WTC11 (cell line): ENCODE results near the gene TMTC1. TPM values are rescaled to one million over a fixed set of nuclear protein-coding genes. Genes with fewer than 3 reads are reported as not detected.

Experiments
- ATAC-seq: fragments of 200-7000 bp; cut with Tn5 transposase; 2 replicates; pipeline ENCODE4 v1.10.0; 2021; ENCODE audit warnings: mild to moderate bottlenecking, moderate library complexity
- CTCF ChIA-PET: fragments of 300-600 bp; sonication (Branson Sonifier 250); formaldehyde crosslinking; loops from one replicate; lab custom pipeline; 2021; ENCODE audit warnings: antibody characterized with exemption; lab: Charles Lee
- POLR2A ChIA-PET: fragments of 350-600 bp; sonication (Branson Sonifier 250); formaldehyde crosslinking; loops from one replicate; lab custom pipeline; 2021; ENCODE audit warnings: antibody characterized with exemption; lab: Charles Lee
- DNase-seq: peaks from one replicate; pipeline ENCODE4 v3.0.0; 2021; ENCODE audit warnings: low spot score
- H3K27ac Mint-ChIP-seq: 2 replicates; pipeline ENCODE4 v1.8.0; 2021; ENCODE audit warnings: mixed read lengths
- H3K27me3 Mint-ChIP-seq: 2 replicates; pipeline ENCODE4 v1.8.0; 2021; ENCODE audit warnings: low read depth, mild to moderate bottlenecking, moderate library complexity, mixed read lengths
- H3K36me3 Mint-ChIP-seq: 2 replicates; pipeline ENCODE4 v1.8.0; 2021; ENCODE audit warnings: mixed read lengths
- H3K4me1 Mint-ChIP-seq: 2 replicates; pipeline ENCODE4 v1.8.0; 2022; ENCODE audit warnings: mixed read lengths
- H3K4me3 Mint-ChIP-seq: 2 replicates; pipeline ENCODE4 v1.8.0; 2021; ENCODE audit warnings: mild to moderate bottlenecking, moderate library complexity, mixed read lengths
- H3K9me3 Mint-ChIP-seq: 2 replicates; pipeline ENCODE4 v1.8.0; 2021; ENCODE audit warnings: mixed read lengths
- FOXJ3 ChIP-seq: sonication (generic); formaldehyde crosslinking; IDR thresholded peaks from 2 replicates; pipeline ENCODE4 v1.9.0; 2021; ENCODE audit warnings: missing genetic modification reagents, mild to moderate bottlenecking, borderline replicate concordance
- FOXP1 ChIP-seq: sonication (generic); formaldehyde crosslinking; IDR thresholded peaks from 2 replicates; pipeline ENCODE4 v1.8.0; 2022; ENCODE audit warnings: missing genetic modification reagents, mild to moderate bottlenecking, moderate library complexity, borderline replicate concordance
- KAT7 ChIP-seq: sonication (generic); formaldehyde crosslinking; IDR thresholded peaks from 2 replicates; pipeline ENCODE4 v1.8.1; 2023; ENCODE audit warnings: missing genetic modification reagents, mild to moderate bottlenecking, borderline replicate concordance
- NFATC4 ChIP-seq: fragments of 250-450 bp; sonication (Bioruptor Pico); IDR thresholded peaks from 2 replicates; pipeline ENCODE4 v1.9.0; 2021; ENCODE audit warnings: mild to moderate bottlenecking
- NFE2L1 ChIP-seq: sonication (generic); formaldehyde crosslinking; IDR thresholded peaks from 2 replicates; pipeline ENCODE4 v1.8.1; 2023; ENCODE audit warnings: missing genetic modification reagents
- NR1H2 ChIP-seq: sonication (generic); formaldehyde crosslinking; IDR thresholded peaks from 2 replicates; pipeline ENCODE4 v1.9.0; 2021; ENCODE audit warnings: mild to moderate bottlenecking, moderate library complexity, missing genetic modification reagents
- ZBTB21 ChIP-seq: sonication (generic); formaldehyde crosslinking; IDR thresholded peaks from 2 replicates; pipeline ENCODE4 v1.8.1; 2023; ENCODE audit warnings: mild to moderate bottlenecking, missing genetic modification reagents, borderline replicate concordance
- ZNF121 ChIP-seq: sonication (generic); formaldehyde crosslinking; IDR thresholded peaks from 2 replicates; pipeline ENCODE4 v1.8.0; 2023; ENCODE audit warnings: missing genetic modification reagents
- ZNF232 ChIP-seq: sonication (generic); formaldehyde crosslinking; IDR thresholded peaks from 2 replicates; pipeline ENCODE4 v1.8.0; 2022; ENCODE audit warnings: mild to moderate bottlenecking, missing genetic modification reagents
- ZNF263 ChIP-seq: sonication (generic); formaldehyde crosslinking; IDR thresholded peaks from 2 replicates; pipeline ENCODE4 v1.8.1; 2022; ENCODE audit warnings: low read depth, mild to moderate bottlenecking, moderate library complexity, missing genetic modification reagents
- ZNF317 ChIP-seq: sonication (generic); formaldehyde crosslinking; IDR thresholded peaks from 2 replicates; pipeline ENCODE4 v1.8.1; 2023; ENCODE audit warnings: low read depth, mild to moderate bottlenecking, moderate library complexity, missing genetic modification reagents, borderline replicate concordance
- ZNF423 ChIP-seq: fragments of 250-450 bp; sonication (Bioruptor Pico); IDR thresholded peaks from 2 replicates; pipeline ENCODE4 v2.1.2; 2022; ENCODE audit warnings: mild to moderate bottlenecking, moderate library complexity
- total RNA-seq: library from RNA; stranded (reverse); gene quantifications from 3 replicates; pipeline ENCODE4 v1.2.3, GENCODE V29; 2021
- TF ChIP-seq, protein P1 (sequence below): sonication (generic); formaldehyde crosslinking; IDR thresholded peaks from 2 replicates; pipeline ENCODE4 v1.8.1; 2023; ENCODE audit warnings: mild to moderate bottlenecking, missing genetic modification reagents, moderate library complexity
- TF ChIP-seq, protein P2 (sequence below): sonication (generic); formaldehyde crosslinking; IDR thresholded peaks from 2 replicates; pipeline ENCODE4 v1.8.1; 2023; ENCODE audit warnings: mild to moderate bottlenecking, missing genetic modification reagents, borderline replicate concordance
- TF ChIP-seq, protein P3 (sequence below): sonication (generic); formaldehyde crosslinking; IDR thresholded peaks from 2 replicates; pipeline ENCODE4 v1.8.1; 2022; ENCODE audit warnings: mild to moderate bottlenecking, missing genetic modification reagents, moderate library complexity, borderline replicate concordance
- TF ChIP-seq, protein P4 (sequence below): sonication (generic); formaldehyde crosslinking; conservative IDR thresholded peaks from 2 replicates; pipeline ENCODE4 v1.8.1; 2023; ENCODE audit warnings: mild to moderate bottlenecking, low read depth, missing genetic modification reagents, moderate library complexity
- TF ChIP-seq, protein P5 (sequence below): sonication (generic); formaldehyde crosslinking; IDR thresholded peaks from 2 replicates; pipeline ENCODE4 v1.8.1; 2023; ENCODE audit warnings: mild to moderate bottlenecking, missing genetic modification reagents
- TF ChIP-seq, protein P6 (sequence below): sonication (generic); formaldehyde crosslinking; IDR thresholded peaks from 2 replicates; pipeline ENCODE4 v1.8.1; 2023; ENCODE audit warnings: mild to moderate bottlenecking, missing genetic modification reagents
- TF ChIP-seq, protein P7 (sequence below): fragments of 250-450 bp; sonication (Bioruptor Pico); IDR thresholded peaks from 2 replicates; pipeline ENCODE4 v2.1.2; 2022; ENCODE audit warnings: mild to moderate bottlenecking, moderate library complexity

The TMTC1 gene
- total RNA-seq, 1 experiment from 2014 or later = 17.3 TPM

DNA sequence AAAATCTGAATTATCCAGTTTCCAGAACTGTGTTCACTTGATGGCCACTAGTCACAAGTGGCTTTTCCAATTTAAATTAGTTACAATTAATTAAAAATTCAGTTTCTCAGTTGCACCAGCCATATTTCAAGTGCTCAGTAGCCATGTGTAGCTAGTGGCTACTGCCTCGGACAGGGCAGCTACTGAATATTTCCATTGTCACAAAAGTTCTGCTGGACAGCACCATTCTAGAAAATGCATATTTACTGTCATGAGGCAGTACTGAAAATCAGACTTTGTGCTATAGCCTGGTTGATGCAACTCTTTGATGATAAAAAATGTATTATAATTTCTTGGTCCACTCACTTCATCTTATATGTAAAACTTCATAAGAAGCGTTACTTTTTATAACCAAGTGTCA, 274.8 kb downstream of the TMTC1 start (continued):
- TF ChIP-seq, protein P1, sequence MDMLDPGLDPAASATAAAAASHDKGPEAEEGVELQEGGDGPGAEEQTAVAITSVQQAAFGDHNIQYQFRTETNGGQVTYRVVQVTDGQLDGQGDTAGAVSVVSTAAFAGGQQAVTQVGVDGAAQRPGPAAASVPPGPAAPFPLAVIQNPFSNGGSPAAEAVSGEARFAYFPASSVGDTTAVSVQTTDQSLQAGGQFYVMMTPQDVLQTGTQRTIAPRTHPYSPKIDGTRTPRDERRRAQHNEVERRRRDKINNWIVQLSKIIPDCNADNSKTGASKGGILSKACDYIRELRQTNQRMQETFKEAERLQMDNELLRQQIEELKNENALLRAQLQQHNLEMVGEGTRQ (CRISPR knock-in tag) = no peak
- TF ChIP-seq ZNF232 (CRISPR knock-in tag) = no peak

DNA sequence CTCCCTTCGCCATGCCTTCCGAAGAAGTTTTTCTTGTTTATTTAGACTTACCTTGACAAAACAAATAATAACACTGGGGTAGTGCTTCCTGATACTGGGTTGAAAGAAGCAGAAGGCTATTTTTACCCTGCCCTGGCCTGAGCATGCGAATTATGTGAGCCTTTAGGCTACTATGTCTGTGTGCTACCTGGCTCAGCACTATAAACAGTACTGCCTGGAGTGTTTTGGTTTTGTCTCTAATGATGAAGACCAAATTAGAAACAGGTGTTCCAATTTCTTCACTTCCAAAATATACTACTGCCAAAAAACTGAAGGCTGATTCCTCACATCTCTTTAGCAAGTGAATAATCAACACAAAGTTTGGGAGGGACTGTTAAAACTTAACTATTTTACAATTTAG, 278.6 kb downstream of the TMTC1 start:
- POLR2A ChIA-PET = no interaction called here
- Mint-ChIP-seq H3K27ac (no peak overlapping the region), H3K4me1 (peaks cover 4% of the 10 kb centered on the region), H3K27me3 (no peaks in the 10 kb centered on the region), H3K36me3 (no peaks in the 10 kb centered on the region), H3K9me3 (no peaks in the 10 kb centered on the region), H3K4me3 (no peak overlapping the region)
- TF ChIP-seq, protein P2, sequence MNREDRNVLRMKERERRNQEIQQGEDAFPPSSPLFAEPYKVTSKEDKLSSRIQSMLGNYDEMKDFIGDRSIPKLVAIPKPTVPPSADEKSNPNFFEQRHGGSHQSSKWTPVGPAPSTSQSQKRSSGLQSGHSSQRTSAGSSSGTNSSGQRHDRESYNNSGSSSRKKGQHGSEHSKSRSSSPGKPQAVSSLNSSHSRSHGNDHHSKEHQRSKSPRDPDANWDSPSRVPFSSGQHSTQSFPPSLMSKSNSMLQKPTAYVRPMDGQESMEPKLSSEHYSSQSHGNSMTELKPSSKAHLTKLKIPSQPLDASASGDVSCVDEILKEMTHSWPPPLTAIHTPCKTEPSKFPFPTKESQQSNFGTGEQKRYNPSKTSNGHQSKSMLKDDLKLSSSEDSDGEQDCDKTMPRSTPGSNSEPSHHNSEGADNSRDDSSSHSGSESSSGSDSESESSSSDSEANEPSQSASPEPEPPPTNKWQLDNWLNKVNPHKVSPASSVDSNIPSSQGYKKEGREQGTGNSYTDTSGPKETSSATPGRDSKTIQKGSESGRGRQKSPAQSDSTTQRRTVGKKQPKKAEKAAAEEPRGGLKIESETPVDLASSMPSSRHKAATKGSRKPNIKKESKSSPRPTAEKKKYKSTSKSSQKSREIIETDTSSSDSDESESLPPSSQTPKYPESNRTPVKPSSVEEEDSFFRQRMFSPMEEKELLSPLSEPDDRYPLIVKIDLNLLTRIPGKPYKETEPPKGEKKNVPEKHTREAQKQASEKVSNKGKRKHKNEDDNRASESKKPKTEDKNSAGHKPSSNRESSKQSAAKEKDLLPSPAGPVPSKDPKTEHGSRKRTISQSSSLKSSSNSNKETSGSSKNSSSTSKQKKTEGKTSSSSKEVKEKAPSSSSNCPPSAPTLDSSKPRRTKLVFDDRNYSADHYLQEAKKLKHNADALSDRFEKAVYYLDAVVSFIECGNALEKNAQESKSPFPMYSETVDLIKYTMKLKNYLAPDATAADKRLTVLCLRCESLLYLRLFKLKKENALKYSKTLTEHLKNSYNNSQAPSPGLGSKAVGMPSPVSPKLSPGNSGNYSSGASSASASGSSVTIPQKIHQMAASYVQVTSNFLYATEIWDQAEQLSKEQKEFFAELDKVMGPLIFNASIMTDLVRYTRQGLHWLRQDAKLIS (CRISPR knock-in tag) = no peak
- TF ChIP-seq ZNF317 (CRISPR knock-in tag) (no peak), ZBTB21 (CRISPR knock-in tag) (no peak), NFE2L1 (CRISPR knock-in tag) (no peak), NR1H2 (CRISPR knock-in tag) (no peak), KAT7 (no peak)
- TF ChIP-seq, protein P3, sequence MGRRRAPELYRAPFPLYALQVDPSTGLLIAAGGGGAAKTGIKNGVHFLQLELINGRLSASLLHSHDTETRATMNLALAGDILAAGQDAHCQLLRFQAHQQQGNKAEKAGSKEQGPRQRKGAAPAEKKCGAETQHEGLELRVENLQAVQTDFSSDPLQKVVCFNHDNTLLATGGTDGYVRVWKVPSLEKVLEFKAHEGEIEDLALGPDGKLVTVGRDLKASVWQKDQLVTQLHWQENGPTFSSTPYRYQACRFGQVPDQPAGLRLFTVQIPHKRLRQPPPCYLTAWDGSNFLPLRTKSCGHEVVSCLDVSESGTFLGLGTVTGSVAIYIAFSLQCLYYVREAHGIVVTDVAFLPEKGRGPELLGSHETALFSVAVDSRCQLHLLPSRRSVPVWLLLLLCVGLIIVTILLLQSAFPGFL (CRISPR knock-in tag) = no peak
- ATAC-seq (no peak), DNase-seq (no peak)
- CTCF ChIA-PET = no interaction called here

DNA sequence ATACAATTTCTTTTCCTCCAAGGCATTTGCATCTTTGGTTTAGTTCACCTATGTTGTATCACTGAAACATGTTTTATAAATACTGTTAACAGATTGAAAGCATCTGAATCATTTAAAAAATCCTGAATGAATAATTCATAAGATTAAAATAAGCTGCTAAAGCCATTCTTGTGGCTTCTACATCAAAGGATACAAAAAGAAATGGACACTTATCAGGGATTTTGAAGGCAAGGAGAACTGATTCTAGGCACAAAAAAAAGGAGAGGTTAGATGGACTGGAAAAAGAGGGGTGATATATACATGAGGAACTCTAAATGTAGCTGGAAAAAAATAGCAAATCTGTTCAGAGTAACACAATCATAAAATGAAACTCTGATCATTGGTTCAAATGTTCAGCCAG, 280.5 kb downstream of the TMTC1 start:
- DNase-seq (no peak), ATAC-seq (no peak)
- ChIA-PET POLR2A (no interaction called here), CTCF (no interaction called here)
- Mint-ChIP-seq H3K4me1 (peaks cover 4% of the 10 kb centered on the region), H3K36me3 (no peaks in the 10 kb centered on the region), H3K27ac (no peak overlapping the region), H3K9me3 (no peaks in the 10 kb centered on the region), H3K27me3 (no peaks in the 10 kb centered on the region), H3K4me3 (no peak overlapping the region)
- no peak for TF ChIP-seq ZNF121 (CRISPR knock-in tag)
- no peak for TF ChIP-seq FOXP1
- TF ChIP-seq ZNF423 (CRISPR knock-in tag) = no peak
- no peak for TF ChIP-seq NFATC4
- TF ChIP-seq, protein P4, sequence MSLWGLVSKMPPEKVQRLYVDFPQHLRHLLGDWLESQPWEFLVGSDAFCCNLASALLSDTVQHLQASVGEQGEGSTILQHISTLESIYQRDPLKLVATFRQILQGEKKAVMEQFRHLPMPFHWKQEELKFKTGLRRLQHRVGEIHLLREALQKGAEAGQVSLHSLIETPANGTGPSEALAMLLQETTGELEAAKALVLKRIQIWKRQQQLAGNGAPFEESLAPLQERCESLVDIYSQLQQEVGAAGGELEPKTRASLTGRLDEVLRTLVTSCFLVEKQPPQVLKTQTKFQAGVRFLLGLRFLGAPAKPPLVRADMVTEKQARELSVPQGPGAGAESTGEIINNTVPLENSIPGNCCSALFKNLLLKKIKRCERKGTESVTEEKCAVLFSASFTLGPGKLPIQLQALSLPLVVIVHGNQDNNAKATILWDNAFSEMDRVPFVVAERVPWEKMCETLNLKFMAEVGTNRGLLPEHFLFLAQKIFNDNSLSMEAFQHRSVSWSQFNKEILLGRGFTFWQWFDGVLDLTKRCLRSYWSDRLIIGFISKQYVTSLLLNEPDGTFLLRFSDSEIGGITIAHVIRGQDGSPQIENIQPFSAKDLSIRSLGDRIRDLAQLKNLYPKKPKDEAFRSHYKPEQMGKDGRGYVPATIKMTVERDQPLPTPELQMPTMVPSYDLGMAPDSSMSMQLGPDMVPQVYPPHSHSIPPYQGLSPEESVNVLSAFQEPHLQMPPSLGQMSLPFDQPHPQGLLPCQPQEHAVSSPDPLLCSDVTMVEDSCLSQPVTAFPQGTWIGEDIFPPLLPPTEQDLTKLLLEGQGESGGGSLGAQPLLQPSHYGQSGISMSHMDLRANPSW (CRISPR knock-in tag) = no peak
- TF ChIP-seq, protein P5, sequence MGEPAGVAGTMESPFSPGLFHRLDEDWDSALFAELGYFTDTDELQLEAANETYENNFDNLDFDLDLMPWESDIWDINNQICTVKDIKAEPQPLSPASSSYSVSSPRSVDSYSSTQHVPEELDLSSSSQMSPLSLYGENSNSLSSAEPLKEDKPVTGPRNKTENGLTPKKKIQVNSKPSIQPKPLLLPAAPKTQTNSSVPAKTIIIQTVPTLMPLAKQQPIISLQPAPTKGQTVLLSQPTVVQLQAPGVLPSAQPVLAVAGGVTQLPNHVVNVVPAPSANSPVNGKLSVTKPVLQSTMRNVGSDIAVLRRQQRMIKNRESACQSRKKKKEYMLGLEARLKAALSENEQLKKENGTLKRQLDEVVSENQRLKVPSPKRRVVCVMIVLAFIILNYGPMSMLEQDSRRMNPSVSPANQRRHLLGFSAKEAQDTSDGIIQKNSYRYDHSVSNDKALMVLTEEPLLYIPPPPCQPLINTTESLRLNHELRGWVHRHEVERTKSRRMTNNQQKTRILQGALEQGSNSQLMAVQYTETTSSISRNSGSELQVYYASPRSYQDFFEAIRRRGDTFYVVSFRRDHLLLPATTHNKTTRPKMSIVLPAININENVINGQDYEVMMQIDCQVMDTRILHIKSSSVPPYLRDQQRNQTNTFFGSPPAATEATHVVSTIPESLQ (CRISPR knock-in tag) = no peak
- no peak for TF ChIP-seq ZNF263 (CRISPR knock-in tag)
- TF ChIP-seq, protein P6, sequence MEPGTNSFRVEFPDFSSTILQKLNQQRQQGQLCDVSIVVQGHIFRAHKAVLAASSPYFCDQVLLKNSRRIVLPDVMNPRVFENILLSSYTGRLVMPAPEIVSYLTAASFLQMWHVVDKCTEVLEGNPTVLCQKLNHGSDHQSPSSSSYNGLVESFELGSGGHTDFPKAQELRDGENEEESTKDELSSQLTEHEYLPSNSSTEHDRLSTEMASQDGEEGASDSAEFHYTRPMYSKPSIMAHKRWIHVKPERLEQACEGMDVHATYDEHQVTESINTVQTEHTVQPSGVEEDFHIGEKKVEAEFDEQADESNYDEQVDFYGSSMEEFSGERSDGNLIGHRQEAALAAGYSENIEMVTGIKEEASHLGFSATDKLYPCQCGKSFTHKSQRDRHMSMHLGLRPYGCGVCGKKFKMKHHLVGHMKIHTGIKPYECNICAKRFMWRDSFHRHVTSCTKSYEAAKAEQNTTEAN (CRISPR knock-in tag) = no peak
- no peak for TF ChIP-seq ZNF232 (CRISPR knock-in tag)
- TF ChIP-seq, protein P7, sequence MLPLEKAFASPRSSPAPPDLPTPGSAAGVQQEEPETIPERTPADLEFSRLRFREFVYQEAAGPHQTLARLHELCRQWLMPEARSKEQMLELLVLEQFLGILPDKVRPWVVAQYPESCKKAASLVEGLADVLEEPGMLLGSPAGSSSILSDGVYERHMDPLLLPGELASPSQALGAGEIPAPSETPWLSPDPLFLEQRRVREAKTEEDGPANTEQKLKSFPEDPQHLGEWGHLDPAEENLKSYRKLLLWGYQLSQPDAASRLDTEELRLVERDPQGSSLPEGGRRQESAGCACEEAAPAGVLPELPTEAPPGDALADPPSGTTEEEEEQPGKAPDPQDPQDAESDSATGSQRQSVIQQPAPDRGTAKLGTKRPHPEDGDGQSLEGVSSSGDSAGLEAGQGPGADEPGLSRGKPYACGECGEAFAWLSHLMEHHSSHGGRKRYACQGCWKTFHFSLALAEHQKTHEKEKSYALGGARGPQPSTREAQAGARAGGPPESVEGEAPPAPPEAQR (CRISPR knock-in tag) = no peak
- no peak for TF ChIP-seq FOXJ3 (CRISPR knock-in tag)
